ENCODE data around the gene HVCN1.
A peak's percentile ranks its signal among the peaks of the same experiment; 100 is the strongest.

Gene HVCN1

DNA sequence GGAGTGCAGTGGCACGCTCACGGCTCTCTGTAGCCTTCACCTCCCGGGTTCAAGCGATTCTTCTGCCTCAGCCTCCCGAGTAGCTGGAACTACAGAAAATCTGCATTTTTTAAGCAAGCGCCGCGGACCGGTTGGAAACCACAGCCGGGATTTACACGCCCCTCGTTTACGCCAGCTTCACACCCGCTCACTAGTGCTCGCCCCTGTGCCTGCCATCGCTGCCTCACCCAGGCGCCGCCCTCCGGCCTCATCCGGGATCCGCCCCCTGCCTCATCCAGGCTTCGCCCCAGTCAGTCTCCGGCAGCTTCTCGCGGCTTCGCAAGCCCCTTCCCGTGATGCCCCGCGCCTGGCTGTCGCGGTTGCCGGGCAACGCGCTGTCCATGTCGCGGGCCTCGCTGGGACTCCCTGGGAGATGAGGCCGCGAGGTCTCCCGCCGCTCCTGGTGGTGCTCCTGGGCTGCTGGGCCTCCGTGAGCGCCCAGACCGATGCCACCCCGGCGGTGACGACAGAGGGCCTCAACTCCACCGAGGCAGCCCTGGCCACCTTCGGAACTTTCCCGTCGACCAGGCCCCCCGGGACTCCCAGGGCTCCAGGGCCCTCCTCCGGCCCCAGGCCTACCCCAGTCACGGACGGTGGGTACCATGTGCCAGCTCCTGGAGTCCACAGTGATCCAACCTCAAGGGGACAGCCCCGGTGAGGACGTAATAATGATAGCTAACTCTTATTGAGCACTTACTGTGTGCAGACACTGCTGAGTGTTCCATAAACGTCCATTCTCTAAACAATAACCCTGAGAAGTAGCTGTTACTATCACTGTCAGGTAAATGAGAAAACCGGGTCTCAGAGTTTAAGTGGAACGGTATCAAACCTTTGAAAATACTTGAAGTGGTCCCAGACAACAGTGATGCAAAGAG, 74.9 kb downstream of the HVCN1 start, which contains the start of gene TCTN1:
Gene TCTN1 (plus strand): TSS at position 359 of the 914 bp plus-strand sequence. CDS start 54 bp downstream, at position 413.
- peak; percentile 94 for DNase-seq

DNA sequence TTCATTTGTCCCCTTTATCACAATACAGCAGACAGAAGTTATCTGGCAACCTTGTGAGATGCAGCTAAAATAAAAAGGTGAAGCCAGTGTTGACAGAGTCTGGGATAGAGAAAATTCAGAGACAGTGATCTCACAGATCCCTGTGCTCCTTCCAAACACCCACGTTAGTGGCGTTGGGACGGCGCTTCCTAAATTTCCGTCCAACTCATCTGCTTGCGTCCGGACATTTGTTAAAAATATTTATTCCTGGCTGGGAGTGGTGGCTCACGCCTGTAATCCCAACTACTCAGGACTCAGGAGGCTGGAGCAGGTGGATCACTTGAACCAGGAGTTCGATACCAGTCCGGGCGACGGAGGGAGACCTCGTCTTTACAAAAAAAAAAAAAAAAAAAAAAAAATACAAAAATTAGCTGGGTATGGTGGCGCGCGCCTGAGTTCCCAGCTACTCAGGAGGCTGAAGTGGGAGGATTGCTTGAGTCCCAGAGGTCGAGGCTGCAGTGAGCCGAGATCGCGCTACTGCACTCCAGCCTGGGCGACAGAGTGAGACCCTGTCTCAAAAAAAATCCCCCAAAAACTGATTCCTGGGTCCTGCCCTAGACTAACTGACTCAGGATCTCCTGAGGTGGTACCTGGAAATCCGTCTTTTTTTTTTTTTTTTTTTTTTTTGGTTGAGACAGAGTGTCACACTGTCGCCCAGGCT, 75.7 kb downstream of the HVCN1 start:
- no peak for DNase-seq

DNA sequence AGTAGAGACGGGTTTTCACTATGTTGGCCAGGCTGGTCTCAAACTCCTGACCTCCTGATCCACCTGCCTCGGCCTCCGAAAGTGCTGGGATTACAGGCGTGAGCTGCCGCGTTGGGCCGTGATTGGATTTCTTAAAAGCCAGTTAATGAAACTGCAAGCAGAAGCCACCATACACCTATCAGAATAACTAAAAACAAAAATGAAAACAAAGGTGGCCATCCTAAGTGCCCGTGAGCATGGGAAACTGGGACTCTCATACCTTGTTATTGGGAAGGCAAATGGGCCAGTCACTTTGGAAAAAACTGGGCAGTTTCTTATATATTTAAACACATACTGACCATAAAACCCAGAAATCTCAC, 82.7 kb downstream of the HVCN1 start:
- DNase-seq = no peak

- DNase-seq = peak; percentile 32
These were observed 86.7 kb downstream of the HVCN1 start for GRCh38 chr12:110602085-110602814.

DNA sequence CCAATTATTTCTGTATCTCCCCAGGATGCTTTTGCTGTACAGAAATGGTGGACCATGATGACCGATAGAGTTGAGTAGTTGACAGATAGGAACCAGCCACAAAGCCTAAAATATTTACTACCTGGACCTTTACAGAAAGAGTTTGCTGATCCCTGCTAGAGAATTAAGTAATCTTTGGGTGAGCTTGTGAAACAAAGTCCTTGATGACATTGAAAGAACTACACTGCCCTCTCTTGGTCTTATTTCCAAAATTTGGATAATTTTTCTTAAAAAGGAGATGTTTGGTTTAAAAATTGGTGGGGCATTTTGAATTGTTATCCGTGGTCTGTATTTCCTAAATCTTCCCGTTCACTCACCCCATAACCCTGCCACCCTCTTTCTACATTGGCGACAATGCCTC, 88.7 kb downstream of the HVCN1 start:
- DNase-seq = peak; percentile 14

DNA sequence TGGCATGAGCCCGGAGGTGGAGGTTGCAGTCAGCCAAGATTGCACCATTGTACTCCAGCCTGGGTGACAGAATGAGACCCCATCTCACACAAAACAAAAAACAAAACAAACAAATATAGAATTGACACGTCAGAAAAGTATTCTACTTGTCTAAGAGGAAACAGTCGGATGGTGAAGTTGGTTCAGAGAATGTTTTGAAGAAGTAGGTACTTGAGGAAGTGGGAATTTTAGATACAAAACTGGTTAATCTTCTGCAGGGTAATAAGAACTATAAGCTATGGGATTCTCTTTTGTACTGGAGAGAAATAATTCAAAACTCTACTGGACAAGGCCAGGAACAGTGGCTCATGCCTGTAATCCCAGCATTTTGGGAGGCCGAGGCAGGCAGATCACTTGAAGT, 89.6 kb downstream of the HVCN1 start:
- no peak for DNase-seq

All from NCI-H2171 (cell line).